GM18508 (cell line): ENCODE measurements around the gene TTC21A.

Source experiments
- ATAC-seq: cut with Tn5 transposase; IDR thresholded peaks from one replicate; pipeline ENCODE4 v1.9.1; 2021; ENCODE audit warnings: moderate number of reproducible peaks; ENCODE audit not compliant: insufficient read depth, unreplicated experiment

Gene TTC21A

DNA sequence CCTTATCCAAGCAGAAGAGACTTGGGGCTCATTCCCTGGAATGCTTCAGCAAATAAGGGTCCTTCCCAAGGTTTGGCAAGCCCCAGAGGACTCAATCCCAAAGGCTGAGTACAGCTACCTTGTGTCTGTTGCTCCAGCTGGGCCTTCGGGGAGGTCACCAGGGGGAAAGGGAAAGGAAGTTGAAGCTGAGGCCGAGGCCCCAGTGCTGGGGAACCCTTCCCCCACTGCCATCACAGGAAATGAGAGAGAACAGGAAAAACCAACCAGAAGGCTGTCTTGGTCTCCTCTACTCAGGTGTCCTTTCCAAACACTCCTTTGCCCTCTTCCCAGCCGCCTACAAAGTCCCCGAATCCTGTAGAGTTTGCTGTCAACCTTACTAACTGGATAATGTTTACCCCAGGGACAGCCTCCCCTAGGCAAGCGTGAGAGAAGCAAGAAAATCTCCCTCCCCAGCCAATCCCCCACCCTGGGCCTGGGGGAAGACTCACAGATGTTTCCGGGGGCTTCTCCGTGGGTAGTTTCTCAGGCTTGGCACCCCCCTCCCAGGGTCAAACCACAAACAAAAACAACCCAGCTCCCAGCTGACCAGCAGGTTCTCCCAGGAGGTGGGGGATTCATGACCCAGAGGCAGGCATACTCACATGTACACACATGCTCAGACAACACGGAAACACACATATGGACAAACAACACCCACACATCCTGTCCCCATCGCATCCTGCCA is 40.4 kb downstream of the TTC21A start:
- no peak for ATAC-seq

DNA sequence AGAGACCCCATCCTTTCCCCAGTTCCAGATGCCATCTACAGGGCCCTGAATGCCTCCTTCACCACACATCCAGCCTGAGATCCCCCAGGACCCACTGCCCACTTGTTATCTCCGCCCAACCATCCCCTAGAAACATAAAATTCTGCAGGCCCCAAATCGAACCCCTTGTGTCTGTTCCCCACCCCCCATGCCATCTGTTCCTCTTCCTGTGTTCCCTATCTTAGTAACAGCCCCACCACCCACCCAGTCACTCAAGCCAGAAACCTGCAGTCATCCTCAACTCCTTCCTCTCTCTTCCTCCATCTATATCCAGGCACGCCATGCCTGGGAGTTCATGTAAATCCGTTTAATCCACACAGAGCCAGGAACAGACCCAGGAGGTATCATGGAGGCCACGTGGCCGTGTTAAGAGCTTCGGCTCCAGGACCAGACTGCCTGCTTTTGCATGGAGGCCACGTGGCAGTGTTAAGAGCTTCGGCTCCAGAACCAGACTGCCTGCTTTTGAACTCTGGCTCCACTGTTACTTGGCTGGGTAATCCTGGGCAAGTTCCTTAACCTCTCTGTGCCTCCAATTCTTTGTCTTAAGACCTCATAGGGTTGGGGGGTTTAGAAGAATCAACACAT is 41.1 kb downstream of the TTC21A start:
- ATAC-seq, result no peak

DNA sequence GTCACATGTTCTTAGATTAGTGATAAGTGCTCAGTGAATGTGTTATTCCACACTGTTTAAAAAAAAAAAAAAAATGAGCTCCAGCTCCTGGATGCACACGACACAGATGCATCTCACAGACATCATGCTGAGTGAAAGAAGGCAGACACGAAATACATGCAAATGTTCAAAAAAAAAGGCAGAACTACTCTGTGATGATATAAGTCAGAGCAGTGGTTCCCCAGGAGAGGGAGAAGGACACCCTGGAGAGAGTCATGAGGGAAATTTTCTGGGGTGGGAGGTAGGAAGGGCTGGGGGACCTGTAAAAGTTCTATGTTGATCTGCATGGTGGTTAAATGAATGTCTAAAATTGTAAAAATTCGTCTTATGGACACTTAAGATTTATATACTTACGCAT is 41.6 kb downstream of the TTC21A start:
- ATAC-seq, result no peak

DNA sequence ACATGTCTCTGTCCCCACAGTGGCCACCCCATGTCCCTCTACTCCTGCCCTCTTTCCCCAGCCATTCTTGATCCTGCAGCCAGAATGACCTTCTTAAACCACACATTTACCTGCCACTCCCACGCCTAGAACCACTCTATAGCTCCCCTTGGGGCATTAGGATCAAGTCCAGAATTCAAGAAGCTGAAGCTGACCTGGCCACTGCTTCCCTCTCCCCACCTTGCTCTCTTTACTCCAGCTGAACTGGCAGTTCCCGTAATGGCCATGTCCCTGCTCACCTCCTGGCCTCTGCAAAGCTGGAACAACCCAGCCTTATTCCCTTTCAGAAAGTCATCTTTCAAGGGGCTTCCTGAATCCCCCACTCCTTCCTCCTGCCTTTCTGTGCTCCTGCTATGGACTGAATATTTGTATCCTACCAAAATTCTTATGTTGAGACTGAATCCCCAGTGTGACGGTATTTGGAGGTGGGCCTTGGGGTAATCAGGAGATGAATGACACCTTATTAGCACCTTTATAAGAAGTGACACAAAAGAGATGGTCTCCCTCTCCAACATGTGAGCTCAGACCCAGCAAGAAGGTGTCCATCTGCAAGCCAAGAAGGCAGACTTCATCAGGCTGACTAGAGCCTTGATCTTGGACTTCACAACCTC is 42.1 kb downstream of the TTC21A start:
- ATAC-seq, result no peak

DNA sequence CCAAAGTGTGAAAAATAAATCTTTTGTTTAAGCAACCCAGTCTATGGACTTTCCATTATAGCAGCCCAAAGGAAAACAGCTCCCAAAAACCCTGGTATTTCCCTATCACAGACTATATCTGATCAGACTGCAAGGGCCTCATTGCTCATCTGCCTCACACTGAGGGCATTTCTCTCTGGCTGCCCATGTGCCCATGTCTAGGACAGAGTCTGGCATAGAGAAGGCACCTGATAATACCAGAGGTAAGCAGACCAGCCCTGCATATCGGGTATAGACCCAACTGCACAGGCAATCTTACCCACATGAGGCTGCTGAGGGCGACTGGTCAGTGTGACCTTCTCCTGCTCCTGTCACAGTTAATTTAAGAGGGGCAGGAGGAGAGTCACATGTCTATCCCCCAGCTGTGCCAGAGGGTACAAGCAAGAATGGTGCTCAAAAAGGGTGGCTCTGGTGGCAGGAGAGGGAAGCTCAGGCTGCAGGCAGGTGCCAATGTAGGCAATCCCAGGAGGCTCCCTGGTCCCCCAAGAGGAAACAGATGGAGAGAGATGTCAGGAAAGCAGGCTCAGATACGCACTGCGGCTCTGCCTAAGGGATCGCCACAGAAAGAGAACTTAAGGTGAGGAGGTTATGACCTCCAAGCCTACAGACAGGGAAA is 42.8 kb downstream of the TTC21A start:
- no peak for ATAC-seq

DNA sequence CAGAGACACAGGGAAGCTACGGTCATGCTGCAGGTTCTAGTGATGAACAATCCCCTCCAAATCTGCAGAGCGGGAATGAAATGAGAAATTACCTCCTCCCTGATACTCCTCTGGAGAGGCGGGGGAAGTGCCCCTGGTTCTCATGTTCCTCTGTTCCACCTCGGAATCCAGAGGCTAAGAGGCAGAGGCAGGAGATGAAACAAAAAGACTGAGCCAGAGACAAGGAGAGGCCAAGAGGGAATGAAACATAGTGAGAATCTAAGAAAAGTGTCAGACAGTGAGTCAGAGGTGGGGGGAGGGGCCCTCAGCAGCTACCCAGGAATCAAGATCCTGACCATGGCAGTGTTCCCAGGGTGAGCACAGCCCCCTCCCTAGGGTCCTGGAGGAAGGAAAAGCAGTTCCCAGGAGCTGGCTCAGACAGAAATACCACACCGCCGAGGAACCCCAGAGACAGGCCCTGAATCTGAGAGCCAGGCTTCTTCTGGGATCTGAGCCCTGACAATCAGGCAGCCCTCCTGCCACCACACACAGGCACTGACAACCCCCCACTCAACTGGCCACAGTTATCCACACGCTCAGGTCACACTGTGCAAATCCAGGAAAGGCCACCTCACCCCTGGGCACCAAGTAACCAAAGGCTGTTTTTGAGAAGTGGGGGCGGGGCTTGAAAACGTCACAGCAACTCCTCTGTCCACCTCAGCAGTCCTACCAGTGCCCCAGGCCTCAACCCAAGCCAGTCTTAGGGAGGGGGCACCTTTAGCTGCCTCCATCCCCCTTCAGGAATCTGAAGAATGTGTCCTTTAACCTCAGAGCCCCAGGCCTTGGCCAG is 43.5 kb downstream of the TTC21A start:
- ATAC-seq, result no peak

DNA sequence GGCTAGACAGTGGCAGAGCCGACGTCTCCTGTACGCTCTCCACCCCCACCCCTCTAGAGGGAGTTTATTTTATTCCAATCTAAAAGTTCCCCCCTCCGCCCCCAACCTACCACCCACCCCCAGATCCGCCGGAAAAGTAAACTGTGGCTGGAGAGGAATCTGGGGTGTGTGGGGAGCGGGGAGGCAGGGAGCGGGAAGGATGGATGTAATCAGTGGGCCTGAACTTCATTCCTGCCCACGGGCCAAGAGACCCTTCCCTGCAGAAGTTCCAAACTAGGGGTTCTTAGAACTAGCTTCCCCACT is 46.4 kb downstream of the TTC21A start:
- ATAC-seq, result no peak

DNA sequence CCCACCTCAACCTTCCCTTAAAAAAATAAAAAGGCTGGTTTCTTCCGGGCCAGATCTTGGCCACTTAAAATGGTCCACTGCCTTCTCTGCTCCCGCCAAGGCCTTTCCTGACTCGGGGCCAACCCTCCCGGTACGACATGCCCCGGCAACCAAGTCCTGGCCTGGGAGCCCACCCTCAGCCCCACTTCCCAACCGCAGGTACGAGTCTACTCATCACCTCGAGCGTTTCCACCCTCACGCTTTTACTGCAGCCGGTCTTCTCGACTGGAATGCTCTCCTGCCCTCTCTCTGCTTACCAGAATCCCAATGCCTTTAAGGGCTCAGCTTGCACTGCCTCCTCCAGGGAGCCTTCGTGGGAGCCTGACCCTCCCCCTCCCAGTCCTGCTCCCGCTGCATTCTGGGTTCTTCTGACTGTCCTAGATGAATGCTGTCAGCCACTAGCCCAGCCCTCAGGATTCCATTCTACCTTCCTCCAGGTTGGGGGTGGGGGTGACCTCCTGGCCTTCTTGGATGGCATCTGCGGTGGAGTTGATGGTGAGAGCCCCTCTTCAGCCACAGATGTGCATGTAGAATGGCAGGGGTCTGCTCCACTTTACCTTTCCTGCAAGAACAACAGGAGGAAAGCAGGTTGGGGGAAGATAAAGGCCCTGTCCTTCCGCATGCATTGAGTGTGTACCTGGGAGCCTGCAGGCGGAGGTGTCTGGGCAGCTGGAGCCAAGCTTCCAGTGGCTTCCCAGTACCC is 47.0 kb downstream of the TTC21A start:
- no peak for ATAC-seq

DNA sequence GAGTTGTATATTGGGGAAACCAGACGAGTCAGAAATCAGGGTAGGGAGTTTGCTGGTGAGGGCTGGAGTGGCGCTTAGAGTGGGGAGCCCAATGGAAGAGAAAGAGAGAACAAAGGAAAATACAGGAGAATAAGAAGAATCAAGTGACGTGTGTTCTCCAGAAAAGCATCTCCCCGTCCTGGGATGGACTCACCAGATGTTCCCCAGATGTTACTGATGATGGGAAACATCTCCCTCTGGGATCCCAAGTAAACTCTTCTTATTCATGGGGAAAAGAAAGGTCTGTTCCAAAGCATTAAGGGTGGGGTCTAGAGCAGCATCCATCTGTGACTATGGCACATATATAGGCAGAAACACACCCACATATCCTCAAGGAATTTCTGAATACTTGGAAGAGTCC is 48.9 kb downstream of the TTC21A start:
- ATAC-seq, result no peak

DNA sequence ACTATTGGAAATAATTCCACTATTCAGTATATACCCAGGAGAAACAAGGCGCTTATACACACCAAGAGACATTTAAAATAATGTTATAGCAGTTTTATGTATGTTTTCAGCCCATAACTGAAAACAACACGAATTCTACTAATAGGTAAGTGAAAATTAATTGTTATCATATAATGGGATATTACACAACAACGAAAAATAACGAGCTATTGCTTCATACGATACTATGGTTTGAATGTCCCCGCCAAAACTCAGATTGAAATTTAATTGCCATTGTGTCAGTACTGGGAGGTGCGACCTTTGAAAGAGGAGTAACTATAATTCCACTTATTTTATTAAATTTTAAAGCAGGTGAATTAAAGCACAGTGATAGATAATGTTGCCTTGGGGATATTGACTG is 49.9 kb downstream of the TTC21A start:
- no peak for ATAC-seq

DNA sequence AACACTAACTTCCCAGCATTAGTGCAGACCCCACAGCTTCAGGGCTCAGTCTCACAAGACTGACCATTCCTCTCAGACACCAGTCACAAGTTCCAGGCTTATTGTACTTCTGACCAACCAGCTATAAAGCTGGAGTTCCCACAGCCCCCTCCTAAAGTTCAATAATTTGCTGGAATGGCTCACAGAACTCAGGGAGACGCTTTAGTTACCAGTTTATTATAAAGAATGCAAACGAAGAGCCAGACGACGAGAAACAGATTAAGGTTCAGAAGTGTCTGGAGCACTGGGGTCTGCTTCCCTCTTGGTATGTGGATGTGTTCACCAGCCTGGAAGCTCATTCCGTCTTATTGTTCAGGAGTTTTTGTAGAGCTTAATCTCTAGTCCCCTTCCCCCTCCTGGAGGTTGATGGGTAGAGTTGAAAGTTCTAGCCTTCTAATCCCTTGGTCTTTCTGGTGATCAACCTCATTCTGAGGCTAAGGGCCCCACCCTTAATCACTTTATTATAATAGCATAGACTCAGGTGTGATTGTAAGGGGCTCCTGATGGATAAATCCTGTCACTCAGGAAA is 50.8 kb downstream of the TTC21A start:
- ATAC-seq, result no peak

DNA sequence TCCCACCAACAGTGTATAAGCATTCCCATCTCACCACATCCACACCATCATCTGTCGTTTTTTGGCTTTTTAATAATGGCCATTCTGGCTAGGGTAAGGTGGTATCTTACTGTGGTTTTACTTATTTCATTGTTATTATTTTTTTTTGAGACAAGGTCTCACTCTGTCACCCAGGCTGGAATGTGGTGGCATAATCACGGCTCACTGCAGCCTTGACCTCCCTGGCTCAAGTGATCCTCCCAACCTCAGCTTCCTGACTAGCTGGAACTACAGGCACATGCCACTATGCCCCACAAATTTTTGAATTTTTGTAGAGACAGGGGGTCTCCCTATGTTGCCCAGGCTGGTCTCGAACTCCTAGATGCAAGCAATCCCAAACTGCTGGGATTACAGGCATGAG is 56.9 kb downstream of the TTC21A start:
- ATAC-seq, result no peak

DNA sequence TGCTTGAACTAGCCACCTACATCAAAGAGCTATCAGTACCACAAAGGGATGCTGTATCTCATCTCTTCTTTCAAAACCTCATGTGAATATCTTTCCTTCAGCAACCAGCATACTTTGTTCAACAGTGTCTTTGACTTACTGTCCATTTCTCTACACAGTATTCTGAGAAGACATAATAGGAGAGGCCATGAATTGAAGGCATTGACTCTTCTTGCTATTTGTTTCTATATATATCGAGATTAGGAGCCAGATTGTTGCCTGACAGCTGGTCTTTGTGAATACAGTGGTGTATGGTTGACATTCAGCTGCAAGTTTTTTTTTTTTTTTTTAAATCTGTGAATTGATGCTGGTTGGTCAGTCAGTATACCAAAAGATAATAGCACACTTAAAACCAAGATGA is 58.0 kb downstream of the TTC21A start:
- ATAC-seq, result no peak

DNA sequence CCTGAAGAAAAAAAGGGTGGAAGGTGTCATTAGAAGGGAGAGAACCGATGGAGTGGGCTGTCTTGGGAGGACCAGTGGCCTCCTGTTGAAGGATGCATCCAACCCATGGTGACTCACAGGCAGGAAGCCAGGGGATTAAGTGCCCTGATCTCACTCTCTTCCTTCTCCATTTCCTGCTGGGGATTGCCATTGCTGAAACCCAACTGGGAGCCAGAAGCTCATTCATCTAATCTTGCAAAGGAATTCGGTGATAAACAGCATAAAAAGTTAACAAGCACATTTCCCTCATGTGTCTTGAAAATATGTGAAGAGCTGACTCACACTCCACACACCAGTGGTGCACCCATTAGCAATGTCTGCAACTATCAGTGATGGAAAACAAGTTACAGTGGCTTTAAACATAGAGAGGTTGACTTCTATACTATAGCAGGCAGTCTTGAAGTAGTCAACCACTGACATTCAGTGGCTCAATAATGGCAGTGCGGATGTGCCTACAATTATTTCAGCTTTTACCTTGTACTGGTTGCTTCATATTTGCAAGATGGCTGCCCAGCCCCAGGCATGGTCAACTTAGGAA is 58.7 kb downstream of the TTC21A start:
- no peak for ATAC-seq

DNA sequence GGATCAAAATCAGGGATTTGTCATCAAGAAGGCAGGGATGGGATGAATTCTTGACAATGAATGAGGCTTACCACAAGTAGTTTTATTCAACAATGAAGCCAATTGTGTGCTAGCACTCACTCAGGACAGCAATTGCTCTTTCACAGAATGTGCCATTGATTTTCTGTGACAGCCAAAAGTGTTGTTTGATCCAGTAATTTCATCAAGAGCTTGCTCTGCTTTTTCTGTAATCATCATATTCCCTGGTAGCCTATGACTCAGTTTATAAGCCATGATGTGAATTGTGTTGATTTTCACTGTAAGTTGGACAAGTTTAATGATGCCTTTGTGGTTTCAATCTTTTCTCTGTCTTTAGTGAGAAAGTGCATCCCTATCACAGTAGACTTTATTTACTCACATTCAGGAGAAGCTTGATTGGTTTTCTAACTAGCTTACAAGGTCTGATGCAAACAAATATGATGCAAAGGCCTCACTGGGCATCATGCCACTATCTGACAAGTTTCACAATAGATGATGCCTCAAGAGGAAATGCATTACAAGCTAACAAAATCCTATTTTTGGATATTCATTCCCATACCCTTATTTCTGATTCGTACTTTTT is 59.6 kb downstream of the TTC21A start:
- ATAC-seq, result no peak

DNA sequence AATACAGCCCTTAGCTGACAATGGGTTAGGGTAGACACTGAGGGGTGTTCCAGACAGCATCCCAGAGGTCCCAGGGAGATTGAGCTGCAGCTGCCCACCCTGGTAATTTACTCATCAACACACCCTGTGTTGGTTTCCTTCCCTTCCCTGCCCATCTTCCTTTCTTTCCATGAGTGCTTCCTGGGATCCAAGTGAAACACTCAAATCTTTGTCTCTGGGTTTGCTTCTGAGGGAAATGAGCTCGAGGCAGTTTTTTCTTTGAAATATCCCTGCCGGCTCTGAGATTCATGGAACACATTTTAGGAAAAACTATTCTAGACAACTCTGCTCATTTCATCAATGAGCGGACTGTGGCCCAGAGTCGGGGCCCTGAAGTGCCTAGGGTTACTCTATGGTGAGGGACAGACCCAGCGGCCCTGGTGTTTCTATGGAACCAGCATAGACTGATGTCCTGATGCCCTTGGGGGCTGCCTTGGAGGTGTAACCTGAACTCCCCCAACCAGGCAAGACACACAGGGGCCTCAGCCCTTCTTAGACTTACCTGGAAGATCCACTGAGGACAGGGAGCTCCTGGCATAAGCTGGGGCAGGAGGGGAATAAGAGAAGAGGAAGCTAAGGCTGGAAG is 60.8 kb downstream of the TTC21A start:
- no peak for ATAC-seq

DNA sequence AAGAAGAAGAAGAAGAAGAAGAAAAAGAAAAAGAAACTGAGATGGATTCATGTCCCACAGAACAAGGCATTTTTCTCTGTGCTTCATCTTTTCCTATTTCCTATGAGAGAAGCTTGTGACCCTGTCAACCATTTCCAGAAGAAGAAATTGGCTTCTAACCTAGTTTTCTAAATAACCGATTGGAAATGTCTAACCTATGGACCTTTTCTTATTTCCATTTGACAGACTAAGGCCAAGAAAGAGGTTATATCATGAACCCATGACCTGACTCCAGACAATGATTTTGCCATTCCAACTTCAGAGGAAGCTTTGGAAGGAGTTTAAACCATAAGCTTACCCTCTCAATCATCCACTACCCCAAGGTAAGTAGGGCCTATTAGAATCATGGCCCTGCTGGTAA is 62.2 kb downstream of the TTC21A start:
- ATAC-seq, result no peak

DNA sequence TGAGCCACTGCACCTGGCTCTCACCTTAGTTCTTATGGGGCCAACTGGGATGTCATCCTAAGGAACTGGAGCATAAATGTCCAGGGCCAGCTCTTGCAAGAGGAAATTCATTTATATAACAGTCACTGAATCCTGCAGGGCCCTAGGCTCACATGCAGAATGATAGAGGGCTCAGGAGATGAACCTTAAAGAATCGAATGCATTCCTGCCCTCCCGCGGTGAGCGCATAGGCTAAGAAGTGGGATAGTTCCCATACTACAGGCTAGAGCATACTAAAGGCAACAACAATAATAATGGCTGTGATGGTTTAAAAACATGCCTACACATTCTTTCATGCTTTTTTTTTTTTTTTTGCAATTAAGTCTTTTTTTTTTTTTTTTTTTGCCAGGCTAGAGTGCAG is 63.0 kb downstream of the TTC21A start:
- ATAC-seq, result no peak
